ENCODE results near the gene GGNBP2.
"Not testable (repeated sequence)": the region's sequence is repeated elsewhere in the genome, so short reads cannot be mapped to it uniquely, and the experiment has no call there.

GGNBP2 gene

DNA sequence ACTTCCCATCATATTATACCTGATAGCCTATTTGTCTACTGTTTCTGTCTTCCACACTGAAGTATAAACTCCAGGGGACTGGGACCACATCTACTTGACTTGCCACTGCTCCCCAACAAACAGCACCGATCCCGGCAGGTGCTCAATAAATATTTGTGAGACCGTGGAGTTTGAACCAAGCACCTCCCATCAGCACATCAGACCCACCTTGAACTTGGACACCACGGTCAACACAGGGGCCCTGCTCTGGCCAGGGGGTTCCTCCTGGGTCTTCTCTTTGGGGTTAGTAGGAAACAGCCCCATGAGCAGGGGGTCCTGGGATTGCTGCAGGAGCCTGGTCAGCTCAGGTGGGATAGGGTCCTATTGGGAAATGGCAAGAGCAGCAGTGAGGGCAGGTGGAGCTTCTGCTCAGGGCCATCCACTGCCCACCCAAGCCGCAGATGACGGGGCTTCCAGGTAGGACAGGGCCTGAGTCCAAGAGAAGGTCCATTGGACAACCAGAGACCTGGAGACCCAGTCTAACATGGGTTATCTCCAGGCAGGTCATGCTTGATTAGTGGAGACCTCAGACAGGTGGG is 38.4 kb upstream of the GGNBP2 start:
- Histone ChIP-seq H3K27me3 (ENCODE audit: control insufficient read depth, insufficient read depth, low read length) (no peaks in the 10 kb centered on the region), H3K27ac (ENCODE audit: low read depth, low read length) (no peak overlapping the region), H3K4me1 (ENCODE audit: control insufficient read depth, insufficient read depth, low read length) (no peaks in the 10 kb centered on the region), H3K9ac (ENCODE audit: low read length) (no peak overlapping the region), H3K36me3 (ENCODE audit: control insufficient read depth, insufficient read depth, low read length) (peaks cover 14% of the 10 kb centered on the region), H3K4me3 (ENCODE audit: low read length) (no peak overlapping the region)

- Histone ChIP-seq H3K9ac (ENCODE audit: low read length) (no peak overlapping the region), H3K36me3 (ENCODE audit: control insufficient read depth, insufficient read depth, low read length) (peaks cover 14% of the 10 kb centered on the region), H3K4me3 (ENCODE audit: low read length) (no peak overlapping the region), H3K27me3 (ENCODE audit: control insufficient read depth, insufficient read depth, low read length) (no peaks in the 10 kb centered on the region), H3K27ac (ENCODE audit: low read depth, low read length) (no peak overlapping the region), H3K4me1 (ENCODE audit: control insufficient read depth, insufficient read depth, low read length) (no peaks in the 10 kb centered on the region)
Observed at GRCh38 chr17:36506831-36507230, 37.9 kb upstream of the GGNBP2 start.

DNA sequence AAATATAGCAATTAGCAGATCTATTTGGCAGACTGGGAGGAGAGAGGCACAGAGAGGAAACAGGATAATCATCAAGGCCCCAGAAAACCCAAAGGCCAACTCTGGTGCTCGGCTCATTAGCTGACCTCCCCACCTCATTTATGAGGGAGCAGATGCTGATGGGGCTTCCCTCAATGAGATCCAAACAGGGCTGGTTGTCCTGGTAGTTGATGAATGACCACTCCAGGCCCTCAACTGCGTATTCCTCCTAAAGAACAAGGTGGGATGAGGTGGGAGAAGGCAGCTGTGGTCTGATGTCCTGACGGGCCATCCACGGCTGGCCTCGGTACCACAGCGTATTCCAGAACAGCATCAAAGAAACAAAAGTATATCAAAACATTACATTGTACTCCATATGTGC is 37.5 kb upstream of the GGNBP2 start:
- Histone ChIP-seq H3K27ac (ENCODE audit: low read depth, low read length) (no peak overlapping the region), H3K9ac (ENCODE audit: low read length) (no peak overlapping the region), H3K4me3 (ENCODE audit: low read length) (no peak overlapping the region), H3K4me1 (ENCODE audit: control insufficient read depth, insufficient read depth, low read length) (no peaks in the 10 kb centered on the region), H3K27me3 (ENCODE audit: control insufficient read depth, insufficient read depth, low read length) (no peaks in the 10 kb centered on the region), H3K36me3 (ENCODE audit: control insufficient read depth, insufficient read depth, low read length) (peaks cover 14% of the 10 kb centered on the region)

DNA sequence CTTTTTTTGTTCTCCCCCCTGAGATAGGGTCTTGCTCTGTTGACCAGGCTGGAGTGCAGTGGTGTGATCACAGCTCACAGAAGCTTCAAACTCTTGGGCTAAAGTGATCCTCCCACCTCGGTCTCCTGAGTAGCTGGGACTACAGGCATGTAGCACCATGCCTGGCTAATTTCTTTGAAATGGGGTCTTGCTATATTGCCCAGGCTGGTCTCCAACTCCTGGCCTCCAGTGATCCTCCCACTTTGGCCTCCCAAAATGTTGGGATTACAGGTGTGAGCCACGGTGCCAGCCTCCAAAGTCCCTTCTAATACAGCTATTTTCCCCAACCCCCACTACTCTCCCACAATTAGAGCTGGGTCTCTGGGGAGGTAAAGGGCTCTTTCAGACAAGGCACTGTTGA is 36.3 kb upstream of the GGNBP2 start:
- H3K4me3 ChIP-seq (ENCODE audit: low read length); H3K27ac ChIP-seq (ENCODE audit: low read depth, low read length); H3K27me3 ChIP-seq (ENCODE audit: control insufficient read depth, insufficient read depth, low read length); H3K4me1 ChIP-seq (ENCODE audit: control insufficient read depth, insufficient read depth, low read length); H3K9ac ChIP-seq (ENCODE audit: low read length): not testable (repeated sequence)
- peaks cover 22% of the 10 kb centered on the region for H3K36me3 ChIP-seq (ENCODE audit: control insufficient read depth, insufficient read depth, low read length)

DNA sequence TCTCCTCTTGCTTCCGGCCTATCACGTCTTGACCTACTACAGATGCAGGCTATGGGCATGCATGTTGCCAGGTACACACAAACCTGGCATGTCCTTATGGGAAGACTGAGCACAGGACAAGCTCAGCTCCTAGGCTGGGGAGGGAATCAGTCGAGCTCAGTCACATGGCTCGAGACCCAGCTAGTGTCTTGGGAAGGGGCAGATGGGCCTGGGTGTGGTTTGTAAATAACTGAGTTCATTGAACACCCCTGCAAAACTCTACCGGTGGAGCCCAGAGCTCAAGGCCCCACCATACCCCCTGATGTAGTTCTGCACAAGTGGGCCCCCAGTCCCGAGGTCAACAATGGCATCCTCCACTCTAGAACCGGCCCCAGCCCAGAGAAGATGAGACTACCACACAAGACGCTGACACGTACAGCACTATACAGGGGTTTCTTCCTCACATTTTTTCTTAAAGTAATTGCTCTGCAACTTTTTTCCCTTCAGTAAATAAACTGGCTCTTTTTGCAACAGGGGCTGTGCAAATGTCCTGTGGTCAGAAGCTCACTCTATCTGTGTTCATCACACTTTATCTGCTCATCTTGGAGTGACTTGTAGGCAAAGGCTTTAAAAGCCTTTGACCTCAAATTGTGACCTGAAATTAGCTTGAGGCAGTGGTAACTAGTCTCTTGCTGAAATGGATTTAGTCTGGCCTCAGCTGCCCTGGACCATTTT is 35.3 kb upstream of the GGNBP2 start:
- Histone ChIP-seq H3K27ac (ENCODE audit: low read depth, low read length) (no peak overlapping the region), H3K27me3 (ENCODE audit: control insufficient read depth, insufficient read depth, low read length) (no peaks in the 10 kb centered on the region), H3K9ac (ENCODE audit: low read length) (no peak overlapping the region), H3K4me3 (ENCODE audit: low read length) (no peak overlapping the region), H3K4me1 (ENCODE audit: control insufficient read depth, insufficient read depth, low read length) (no peaks in the 10 kb centered on the region), H3K36me3 (ENCODE audit: control insufficient read depth, insufficient read depth, low read length) (peaks cover 20% of the 10 kb centered on the region)

- no peak overlapping the region for H3K9ac ChIP-seq (ENCODE audit: low read length)
- no peaks in the 10 kb centered on the region for H3K27me3 ChIP-seq (ENCODE audit: control insufficient read depth, insufficient read depth, low read length)
- no peaks in the 10 kb centered on the region for H3K4me1 ChIP-seq (ENCODE audit: control insufficient read depth, insufficient read depth, low read length)
- no peak overlapping the region for H3K4me3 ChIP-seq (ENCODE audit: low read length)
- peaks cover 16% of the 10 kb centered on the region for H3K36me3 ChIP-seq (ENCODE audit: control insufficient read depth, insufficient read depth, low read length)
- H3K27ac ChIP-seq (ENCODE audit: low read depth, low read length): no peak overlapping the region
Observed at GRCh38 chr17:36510636-36511035, 34.1 kb upstream of the GGNBP2 start.

DNA sequence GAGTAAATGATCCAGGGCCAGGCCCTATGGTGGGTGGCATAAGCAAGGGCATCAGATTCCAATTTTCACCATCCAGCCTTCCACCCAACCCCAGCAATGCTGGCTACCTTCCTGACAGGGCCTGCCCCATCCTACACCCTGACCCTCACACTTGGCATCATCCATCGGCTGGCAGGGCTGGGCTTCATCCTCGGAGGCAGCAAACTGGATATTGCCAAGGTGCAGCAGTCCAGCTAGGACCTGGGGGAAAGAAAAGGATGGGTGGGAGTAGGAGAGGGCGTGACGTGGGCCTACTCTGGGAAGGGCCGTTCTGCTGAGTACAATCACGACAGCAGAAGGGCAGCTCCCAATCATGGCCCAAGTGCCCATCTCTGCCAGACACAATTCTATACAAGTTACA is 33.5 kb upstream of the GGNBP2 start:
- Histone ChIP-seq H3K36me3 (ENCODE audit: control insufficient read depth, insufficient read depth, low read length) (peaks cover 16% of the 10 kb centered on the region), H3K9ac (ENCODE audit: low read length) (no peak overlapping the region), H3K4me3 (ENCODE audit: low read length) (no peak overlapping the region), H3K27me3 (ENCODE audit: control insufficient read depth, insufficient read depth, low read length) (no peaks in the 10 kb centered on the region), H3K27ac (ENCODE audit: low read depth, low read length) (no peak overlapping the region), H3K4me1 (ENCODE audit: control insufficient read depth, insufficient read depth, low read length) (no peaks in the 10 kb centered on the region)

GRCh38 chr17:36512641-36513040 is 32.1 kb upstream of the GGNBP2 start:
- H3K4me1 ChIP-seq (ENCODE audit: control insufficient read depth, insufficient read depth, low read length): no peaks in the 10 kb centered on the region
- no peaks in the 10 kb centered on the region for H3K27me3 ChIP-seq (ENCODE audit: control insufficient read depth, insufficient read depth, low read length)
- H3K36me3 ChIP-seq (ENCODE audit: control insufficient read depth, insufficient read depth, low read length): peaks cover 13% of the 10 kb centered on the region
- H3K4me3 ChIP-seq (ENCODE audit: low read length): no peak overlapping the region
- no peak overlapping the region for H3K9ac ChIP-seq (ENCODE audit: low read length)
- no peak overlapping the region for H3K27ac ChIP-seq (ENCODE audit: low read depth, low read length)

DNA sequence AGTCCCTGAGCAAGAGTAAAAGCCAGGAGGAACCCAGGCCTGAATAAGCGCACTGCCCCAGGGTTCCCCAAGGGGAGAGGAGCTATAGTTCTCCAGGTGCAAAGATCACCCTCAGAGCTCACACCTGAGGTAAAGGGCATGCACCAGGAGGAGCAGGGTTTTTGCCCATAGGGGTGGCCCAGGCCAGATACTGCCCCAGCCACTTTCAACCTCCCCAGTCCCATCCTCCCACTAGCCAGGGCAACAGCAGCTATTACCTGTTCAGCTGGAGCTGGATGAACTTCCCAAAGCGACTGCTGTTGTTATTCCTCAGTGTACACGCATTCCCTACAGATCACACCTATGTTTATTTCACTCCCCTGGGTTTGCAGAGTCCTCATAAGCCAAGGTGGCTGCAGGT is 29.9 kb upstream of the GGNBP2 start:
- Histone ChIP-seq H3K36me3 (ENCODE audit: control insufficient read depth, insufficient read depth, low read length) (peaks cover 13% of the 10 kb centered on the region), H3K27ac (ENCODE audit: low read depth, low read length) (no peak overlapping the region), H3K27me3 (ENCODE audit: control insufficient read depth, insufficient read depth, low read length) (no peaks in the 10 kb centered on the region), H3K9ac (ENCODE audit: low read length) (no peak overlapping the region), H3K4me1 (ENCODE audit: control insufficient read depth, insufficient read depth, low read length) (no peaks in the 10 kb centered on the region), H3K4me3 (ENCODE audit: low read length) (no peak overlapping the region)

- peaks cover 13% of the 10 kb centered on the region for H3K36me3 ChIP-seq (ENCODE audit: control insufficient read depth, insufficient read depth, low read length)
- no peaks in the 10 kb centered on the region for H3K4me1 ChIP-seq (ENCODE audit: control insufficient read depth, insufficient read depth, low read length)
- no peak overlapping the region for H3K9ac ChIP-seq (ENCODE audit: low read length)
- H3K27me3 ChIP-seq (ENCODE audit: control insufficient read depth, insufficient read depth, low read length): no peaks in the 10 kb centered on the region
- no peak overlapping the region for H3K27ac ChIP-seq (ENCODE audit: low read depth, low read length)
- H3K4me3 ChIP-seq (ENCODE audit: low read length): no peak overlapping the region
Observed at GRCh38 chr17:36515837-36516236, 28.9 kb upstream of the GGNBP2 start.

GRCh38 chr17:36523113-36523512 is 21.6 kb upstream of the GGNBP2 start:
- H3K27me3 ChIP-seq (ENCODE audit: control insufficient read depth, insufficient read depth, low read length): no peaks in the 10 kb centered on the region
- H3K36me3 ChIP-seq (ENCODE audit: control insufficient read depth, insufficient read depth, low read length): peaks cover 22% of the 10 kb centered on the region
- H3K27ac ChIP-seq (ENCODE audit: low read depth, low read length): no peak overlapping the region

DNA sequence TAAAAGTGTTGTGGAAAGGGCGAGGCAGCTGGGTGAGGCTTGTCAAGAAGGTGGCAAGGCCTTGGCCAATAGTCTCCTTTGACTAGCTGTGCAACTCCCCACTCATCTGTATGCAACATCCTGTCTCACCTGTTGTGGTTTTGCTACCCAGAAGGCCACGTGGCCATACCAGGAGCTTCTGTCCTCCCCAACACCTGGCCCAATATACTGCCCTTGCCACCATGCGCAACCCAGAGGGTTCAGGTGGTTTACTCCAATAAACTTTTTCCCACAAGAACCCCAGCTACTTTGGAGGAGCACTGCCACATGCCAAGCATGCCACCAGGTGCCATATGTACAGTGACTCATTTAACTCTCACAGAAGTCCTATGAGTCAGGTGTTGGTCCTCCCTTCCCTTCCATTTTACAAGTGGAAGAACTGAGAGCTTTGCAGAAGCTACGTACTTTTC is 20.3 kb upstream of the GGNBP2 start:
- peaks cover 22% of the 10 kb centered on the region for H3K36me3 ChIP-seq (ENCODE audit: control insufficient read depth, insufficient read depth, low read length)
- H3K27me3 ChIP-seq (ENCODE audit: control insufficient read depth, insufficient read depth, low read length): no peaks in the 10 kb centered on the region
- no peak overlapping the region for H3K4me3 ChIP-seq (ENCODE audit: low read length)
- H3K9ac ChIP-seq (ENCODE audit: low read length): no peak overlapping the region
- H3K4me1 ChIP-seq (ENCODE audit: control insufficient read depth, insufficient read depth, low read length): no peaks in the 10 kb centered on the region
- no peak overlapping the region for H3K27ac ChIP-seq (ENCODE audit: low read depth, low read length)

More at GRCh38 chr17:36523113-36523512, 21.6 kb upstream of the GGNBP2 start:
- H3K4me1 ChIP-seq (ENCODE audit: control insufficient read depth, insufficient read depth, low read length): no peaks in the 10 kb centered on the region
- no peak overlapping the region for H3K9ac ChIP-seq (ENCODE audit: low read length)
- no peak overlapping the region for H3K4me3 ChIP-seq (ENCODE audit: low read length)

DNA sequence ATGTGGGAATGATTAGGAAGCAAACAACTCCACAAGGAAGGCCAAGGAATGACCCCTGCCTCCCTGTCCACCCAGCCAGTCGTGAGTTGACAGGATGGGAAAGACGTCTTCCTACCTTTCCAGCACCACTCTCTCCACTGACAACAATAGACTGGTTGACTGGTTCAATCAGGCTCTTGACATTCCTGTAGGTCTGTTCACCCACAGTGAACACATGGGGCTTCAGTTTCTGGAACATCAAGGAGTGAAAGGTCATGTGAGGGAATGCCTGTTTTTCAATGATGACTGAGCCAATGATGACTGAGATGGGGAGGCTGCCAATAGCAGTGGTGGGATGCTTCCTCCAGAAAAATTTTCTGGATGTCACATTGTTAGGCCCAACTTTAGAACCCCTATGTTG is 19.6 kb upstream of the GGNBP2 start:
- no peak overlapping the region for H3K4me3 ChIP-seq (ENCODE audit: low read length)
- no peak overlapping the region for H3K9ac ChIP-seq (ENCODE audit: low read length)
- H3K27me3 ChIP-seq (ENCODE audit: control insufficient read depth, insufficient read depth, low read length): no peaks in the 10 kb centered on the region
- H3K27ac ChIP-seq (ENCODE audit: low read depth, low read length): no peak overlapping the region
- H3K36me3 ChIP-seq (ENCODE audit: control insufficient read depth, insufficient read depth, low read length): peaks cover 22% of the 10 kb centered on the region
- no peaks in the 10 kb centered on the region for H3K4me1 ChIP-seq (ENCODE audit: control insufficient read depth, insufficient read depth, low read length)
